HG03045 (cell line): ENCODE data around the gene RADIL.

Source experiments
- ATAC-seq: cut with Tn5 transposase; IDR thresholded peaks from one replicate; pipeline ENCODE4 v1.9.1; 2021; ENCODE audit warnings: mild to moderate bottlenecking, moderate library complexity; ENCODE audit not compliant: unreplicated experiment

The RADIL gene

GRCh38 chr7:4884164-4884563 lies 648 bp upstream of the RADIL start:
- ATAC-seq: no peak

DNA sequence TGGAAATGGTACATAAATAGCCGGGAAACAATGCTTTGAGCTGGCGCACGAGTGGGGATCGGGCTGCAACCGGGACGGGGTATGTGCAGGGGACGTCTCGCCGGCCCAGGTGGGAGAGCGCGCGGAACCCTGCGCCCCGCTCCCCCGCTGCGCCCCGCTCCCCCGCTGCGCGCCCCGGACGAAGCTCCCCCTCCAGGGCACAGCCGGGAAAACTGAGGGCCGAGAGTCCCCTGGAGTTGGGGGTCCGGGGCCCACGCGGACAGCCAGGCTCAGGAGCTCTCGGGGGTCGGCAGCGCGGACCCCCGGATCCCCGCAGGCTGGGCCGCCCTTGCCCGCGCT lies 514 bp downstream of the RADIL start:
- ATAC-seq: no peak

- ATAC-seq: no peak
Observed at GRCh38 chr7:4882169-4883032, 1.1 kb downstream of the RADIL start.

- no peak for ATAC-seq
Observed at GRCh38 chr7:4880218-4880617, 3.3 kb downstream of the RADIL start.

DNA sequence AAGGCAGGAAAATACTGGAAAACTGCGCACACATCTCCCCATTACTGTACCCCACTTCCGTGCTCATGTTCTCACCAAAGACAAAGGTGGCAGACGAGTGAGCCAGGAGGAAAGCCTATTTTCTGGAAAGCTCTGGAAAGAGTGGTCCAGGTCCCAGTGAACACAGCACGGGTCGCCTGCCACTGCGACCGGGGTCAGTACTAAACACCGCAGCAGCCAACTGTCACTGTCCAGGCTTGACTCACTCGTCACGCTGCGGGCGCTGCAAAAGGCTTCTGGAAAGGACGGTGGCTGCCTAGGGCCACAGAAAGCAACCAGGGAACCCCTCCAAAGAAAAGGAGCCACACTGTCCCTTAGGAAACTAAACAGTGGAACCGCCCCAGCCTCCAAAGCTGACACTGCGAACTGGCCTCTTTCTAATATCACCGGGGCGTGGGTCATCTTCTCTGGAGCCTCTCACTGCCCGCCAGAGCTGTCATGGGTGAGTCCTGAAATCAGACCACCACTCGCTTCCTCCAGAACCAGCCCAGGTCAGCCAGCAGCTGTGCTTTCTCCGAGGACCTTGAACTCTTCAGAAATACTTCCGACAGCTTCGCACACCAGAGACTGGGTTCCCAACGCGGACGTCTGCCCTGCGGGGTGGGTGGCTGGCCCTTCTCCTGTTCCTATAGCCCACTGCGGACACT lies 4.0 kb downstream of the RADIL start:
- no peak for ATAC-seq

DNA sequence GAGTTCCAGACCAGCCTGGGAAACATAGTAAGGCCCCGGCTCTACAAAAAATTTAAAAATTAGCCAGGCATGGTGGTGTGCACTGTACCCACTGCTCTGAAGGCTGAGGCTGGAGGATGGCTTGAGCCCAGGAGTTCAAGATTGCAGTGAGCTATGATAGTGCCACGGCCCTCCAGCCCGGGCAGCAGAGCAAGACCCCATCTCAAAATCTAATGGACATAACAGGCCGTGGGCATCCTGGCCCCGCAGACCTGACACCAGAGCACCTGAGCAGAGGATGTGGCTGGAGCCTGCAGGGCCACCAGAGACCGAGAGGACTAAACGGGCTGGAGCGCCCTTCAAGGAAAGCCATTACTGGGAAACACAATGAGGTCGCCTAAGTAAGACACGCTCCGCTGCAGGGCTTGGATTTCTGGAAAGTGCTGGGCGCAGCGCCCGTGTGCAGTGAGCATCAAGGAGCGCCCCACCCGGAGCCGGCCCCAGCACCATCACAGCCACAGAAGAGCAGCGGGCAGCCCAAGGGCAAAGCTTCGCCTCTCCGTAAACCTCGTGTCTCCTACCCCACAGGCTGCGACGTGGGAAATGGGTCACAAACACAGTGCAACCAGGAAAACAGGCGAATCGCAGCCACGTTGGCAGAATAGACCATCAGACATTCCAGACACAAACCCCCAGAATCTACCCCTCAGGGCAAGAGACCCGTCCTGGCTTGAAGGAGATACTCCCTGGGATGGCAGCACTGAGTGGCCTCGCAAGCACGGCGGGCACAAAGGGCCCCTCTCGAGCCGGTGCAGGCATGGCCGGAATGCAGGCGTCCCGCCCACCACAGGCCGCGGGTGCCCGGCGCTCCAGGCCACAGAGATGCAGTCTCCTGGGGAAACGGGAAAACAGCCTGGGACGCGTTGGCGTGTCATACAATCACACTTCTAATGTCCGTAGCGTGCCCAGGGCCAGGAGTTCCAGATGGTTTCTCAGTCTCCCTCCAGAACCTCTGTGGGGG lies 4.9 kb downstream of the RADIL start:
- ATAC-seq: no peak

DNA sequence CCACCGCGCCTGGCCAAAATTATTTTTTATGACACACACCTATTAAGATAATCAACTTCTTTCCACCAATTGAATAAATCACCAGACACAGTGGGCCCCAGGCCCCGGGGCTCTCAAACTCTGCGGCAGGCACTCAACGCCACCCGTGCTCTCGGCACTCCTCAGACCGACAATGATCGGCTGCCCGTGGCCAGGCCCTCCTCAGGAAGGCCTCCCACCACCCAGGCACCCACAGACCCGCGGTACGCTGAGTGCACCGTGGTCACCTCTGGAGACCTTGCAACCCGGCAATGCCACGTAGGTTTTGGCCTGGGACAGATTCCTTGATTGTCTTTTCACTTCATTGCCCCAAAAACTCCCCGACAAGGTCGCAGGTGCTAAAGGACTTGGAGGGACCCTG lies 6.9 kb downstream of the RADIL start:
- ATAC-seq: no peak

- no peak for ATAC-seq
Observed at GRCh38 chr7:4875391-4875790, 8.1 kb downstream of the RADIL start.

DNA sequence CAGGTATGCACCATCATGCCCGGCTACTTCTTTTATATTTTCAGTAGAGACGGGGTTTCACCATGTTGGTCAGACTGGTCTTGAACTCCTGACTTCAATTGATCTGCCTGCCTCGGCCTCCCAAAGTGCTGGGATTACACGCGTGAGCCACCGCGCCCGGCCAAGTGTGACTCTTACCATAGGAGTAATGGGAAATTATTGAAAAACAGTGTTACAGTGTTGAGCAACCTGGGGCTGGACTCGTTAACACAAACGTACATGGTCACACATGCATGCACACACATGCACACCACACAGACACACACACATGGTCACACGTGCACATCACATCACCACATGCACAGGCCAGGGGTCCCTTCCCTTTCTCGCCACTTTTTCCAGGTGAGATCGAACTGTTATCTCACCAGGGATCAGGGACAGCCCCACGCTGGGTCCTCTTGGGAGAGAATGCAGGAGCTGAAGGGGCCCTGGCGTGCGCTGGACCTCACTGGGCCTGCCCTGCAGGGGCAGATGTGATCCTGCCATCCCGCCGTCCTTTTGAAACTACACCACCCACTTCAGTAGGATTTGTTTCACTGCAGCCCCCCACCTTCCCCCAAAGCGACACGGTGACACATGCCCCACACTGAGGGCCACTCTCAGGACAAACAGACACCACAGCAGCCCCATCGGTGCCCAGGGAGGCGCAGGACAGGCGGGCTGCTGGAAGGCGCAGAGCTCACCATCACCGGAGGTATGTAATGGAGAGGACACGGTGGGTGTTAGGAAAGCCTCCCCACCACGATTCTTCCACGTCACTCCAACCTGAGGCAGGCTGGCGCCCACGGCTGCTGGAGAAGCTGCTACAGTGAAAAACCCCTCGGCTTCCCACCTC lies 10.2 kb downstream of the RADIL start:
- no peak for ATAC-seq

- ATAC-seq: no peak
Observed at GRCh38 chr7:4871930-4872675, 11.4 kb downstream of the RADIL start.

DNA sequence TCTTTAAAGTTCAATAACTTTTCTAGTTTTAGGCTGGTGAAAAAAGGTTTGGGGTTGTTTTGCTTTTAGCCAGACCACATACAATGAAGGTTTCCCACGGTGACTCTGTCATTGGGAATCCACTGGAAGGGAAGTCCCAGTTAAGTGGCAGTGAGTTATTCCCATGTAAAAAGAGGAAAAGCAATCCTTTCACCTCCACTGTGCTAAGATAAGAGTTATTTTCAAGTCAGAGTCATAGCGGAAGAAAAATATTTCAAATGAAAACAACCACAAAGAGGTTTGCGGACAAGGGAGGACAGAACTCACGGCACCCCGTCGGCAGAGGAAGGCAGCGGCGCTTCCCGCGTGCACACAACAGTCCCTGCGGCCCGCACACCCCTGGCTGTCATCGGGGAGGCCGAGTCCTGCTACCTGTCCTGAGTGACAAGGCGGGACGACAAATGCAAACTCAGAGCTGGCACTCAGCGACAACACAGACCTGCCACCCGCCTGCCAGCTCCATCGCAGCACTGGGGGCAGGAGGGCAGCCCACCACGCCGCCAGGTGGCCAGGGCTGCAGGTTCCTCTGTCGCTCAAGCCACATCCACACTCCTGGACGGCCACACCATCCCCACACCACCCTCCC lies 12.3 kb downstream of the RADIL start:
- no peak for ATAC-seq

DNA sequence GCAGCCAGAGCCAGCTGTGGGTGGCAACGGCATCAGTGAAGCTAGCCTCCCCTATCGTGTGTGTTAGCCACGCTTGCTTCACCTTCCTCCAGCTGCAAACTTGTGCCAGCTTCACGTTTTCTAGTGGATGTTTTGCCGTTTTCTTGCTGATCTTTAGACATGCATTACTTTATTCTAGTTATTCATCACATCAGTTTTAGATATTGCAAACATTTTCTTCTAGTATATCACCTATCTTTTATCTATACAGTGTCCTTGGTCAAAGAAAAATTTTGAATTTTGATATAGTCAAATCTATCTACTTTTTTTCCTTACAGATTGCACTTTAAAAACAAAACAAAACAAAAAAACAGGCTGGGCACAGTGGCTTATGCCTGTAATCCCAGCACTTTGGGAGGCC lies 15.0 kb downstream of the RADIL start:
- no peak for ATAC-seq

- ATAC-seq: no peak
Observed at GRCh38 chr7:4866528-4867496, 16.7 kb downstream of the RADIL start.

DNA sequence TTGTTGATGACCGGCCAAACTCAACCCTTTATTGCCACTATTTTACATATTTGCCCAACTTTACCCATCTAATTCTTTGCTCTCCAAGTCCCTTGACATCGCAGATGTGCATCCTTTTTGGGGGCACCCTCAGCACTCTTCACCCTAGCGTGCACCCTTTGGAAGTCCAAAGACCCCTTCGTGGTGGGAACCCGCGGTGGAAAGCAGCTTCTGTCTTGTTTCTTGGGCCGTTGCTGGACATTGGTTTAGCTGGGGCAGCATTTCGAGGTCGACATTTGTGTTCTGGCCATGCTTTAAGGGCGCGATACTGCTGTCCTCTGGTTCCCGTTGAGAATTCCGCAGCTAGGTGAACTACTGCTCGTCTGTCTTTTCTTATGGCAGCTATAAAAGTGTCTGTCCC lies 21.4 kb downstream of the RADIL start:
- ATAC-seq: no peak

DNA sequence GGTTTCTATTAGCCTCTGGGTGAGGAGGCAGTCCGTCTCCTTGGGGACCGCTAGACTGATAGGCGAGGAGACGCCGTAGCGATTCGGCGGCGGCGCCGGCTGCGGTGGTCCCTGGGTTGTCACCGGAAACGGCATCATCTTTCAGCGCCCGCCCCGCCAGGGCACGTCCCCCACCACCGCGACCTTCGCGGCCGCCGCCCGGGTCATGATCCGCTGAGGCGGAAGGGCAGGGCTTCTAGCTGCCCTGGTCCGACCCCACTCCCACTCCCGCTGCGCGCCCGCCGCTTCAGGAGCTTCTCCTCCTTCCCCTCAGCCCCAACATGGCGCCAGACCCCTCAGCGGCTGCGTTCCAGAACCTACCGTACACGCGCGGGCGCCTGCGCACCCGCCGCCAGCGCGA lies 21.8 kb downstream of the RADIL start, which contains the start of gene PAPOLB:
Gene PAPOLB, minus strand, starts transcription at position 358 of the 400 bp plus-strand sequence. Its CDS starts 220 bp downstream, at position 138.
- ATAC-seq: no peak

GRCh38 chr7:4861227-4861626 lies 22.3 kb downstream of the RADIL start:
- ATAC-seq: no peak

DNA sequence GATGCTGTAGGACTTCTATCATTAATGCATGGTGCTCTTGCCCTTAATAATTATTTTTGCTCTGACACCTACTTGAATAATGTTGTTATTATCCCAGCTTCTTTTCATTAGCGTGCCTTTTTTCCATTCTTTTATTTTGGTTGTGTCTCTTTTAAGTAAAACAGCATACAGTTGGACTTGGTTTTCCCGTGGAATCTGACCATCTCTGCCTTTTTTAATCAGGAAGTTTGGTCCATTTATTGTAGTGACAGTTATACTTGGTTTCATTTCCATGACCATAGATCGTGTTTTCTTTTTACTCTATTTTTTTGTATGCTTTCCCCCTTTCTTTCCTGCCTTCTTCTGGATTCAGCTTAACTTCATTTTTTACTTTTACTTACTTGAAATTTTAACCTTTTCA lies 26.3 kb downstream of the RADIL start:
- no peak for ATAC-seq
